Lower leg skin (tissue), 4 donors: ENCODE results near the gene EVI2A. TPM values are rescaled to one million over a fixed set of nuclear protein-coding genes. Genes with fewer than 3 reads are reported as not detected.

Experiments used
- DNase-seq, 2 donors: peaks; one replicate each; pipeline ENCODE4 v3.0.0-alpha.2; 2019; ENCODE audit warnings: low spot score in 2 of 2
- H3K4me3 ChIP-seq: fragments of 200-600 bp; sonication (generic); 2 replicates; pipeline ENCODE4 v1.5.1; 2017; ENCODE audit warnings: mild to moderate bottlenecking, low read depth; ENCODE audit not compliant: poor library complexity, severe bottlenecking
- CTCF ChIP-seq, 3 donors: fragments of 450-650 bp; IDR thresholded peaks; one replicate each; pipeline ENCODE4 v1.5.1; 2016; ENCODE audit warnings: antibody characterized with exemption in 3 of 3, mild to moderate bottlenecking in 3 of 3, moderate library complexity in 2 of 3
- POLR2A ChIP-seq, 2 donors: fragments of 450-650 bp; IDR thresholded peaks; one replicate each; pipeline ENCODE4 v1.6.1; 2016 to 2017; ENCODE audit warnings: antibody characterized with exemption in 2 of 2, mild to moderate bottlenecking in 1 of 2, moderate library complexity in 1 of 2
- WGBS, 2 donors: methylation state at CpG; one replicate each; pipeline ENCODE4 v1.1.5; 2018; 5-methylcytosine and 5-hydroxymethylcytosine counted together
- intact Hi-C: fragments of 100-400 bp; cut with DNase I; formaldehyde crosslinking; loops from one replicate; pipeline ENCODE4 v1.15.0; 2023; ENCODE audit warnings: low total_unique reads
- total RNA-seq, 4 donors: library from RNA; depleted of rRNA; stranded (reverse); fragments of >200 nt; gene quantifications; one replicate each; pipeline ENCODE4 v1.1.0, GENCODE V29; 2016

EVI2A gene
- total RNA-seq, 4 donors from 2014 or later = 1.2 to 4.0 (median 2.0) TPM

GRCh38 chr17:31327534-31328159, 6.2 kb upstream of the EVI2A start:
- no peak for TF ChIP-seq CTCF (IDR thresholded peaks at IDR 0.05)
- no peak for TF ChIP-seq POLR2A (IDR thresholded peaks at IDR 0.05)
- 95% methylated on average over 12 of the region's 12 CpGs for WGBS, 2 donors
- intact Hi-C loops = no loop called here
- H3K4me3 ChIP-seq = no peak overlapping the region
- no peak for DNase-seq

- TF ChIP-seq POLR2A (IDR thresholded peaks at IDR 0.05) = no peak
- TF ChIP-seq CTCF (IDR thresholded peaks at IDR 0.05) = no peak
- intact Hi-C loops = no loop called here
- no peak for DNase-seq
- H3K4me3 ChIP-seq = no peak overlapping the region
Measured at GRCh38 chr17:31323551-31323950, 2.1 kb upstream of the EVI2A start.

- 89 to 97% methylated on average over 4 of the region's 4 CpGs for WGBS, 2 donors
- no peak for DNase-seq
- TF ChIP-seq POLR2A (IDR thresholded peaks at IDR 0.05) = no peak
- TF ChIP-seq CTCF (IDR thresholded peaks at IDR 0.05) = no peak
- H3K4me3 ChIP-seq = no peak overlapping the region
- intact Hi-C loops = no loop called here
Measured at GRCh38 chr17:31321966-31322365, 544 bp upstream of the EVI2A start.

- no peak overlapping the region for H3K4me3 ChIP-seq
- no peak for DNase-seq
- 62 to 67% methylated on average over 1 of the region's 1 CpG for WGBS, 2 donors
- no peak for TF ChIP-seq CTCF (IDR thresholded peaks at IDR 0.05)
- TF ChIP-seq POLR2A (IDR thresholded peaks at IDR 0.05) = no peak
- intact Hi-C loops = no loop called here
Measured at GRCh38 chr17:31320791-31321190, 631 bp downstream of the EVI2A start.

GRCh38 chr17:31320241-31320640, 1.2 kb downstream of the EVI2A start:
- intact Hi-C loops = no loop called here
- TF ChIP-seq CTCF (IDR thresholded peaks at IDR 0.05) = no peak
- TF ChIP-seq POLR2A (IDR thresholded peaks at IDR 0.05) = no peak
- no peak for DNase-seq
- WGBS, 2 donors = 80 to 91% methylated on average over 2 of the region's 2 CpGs
- H3K4me3 ChIP-seq = no peak overlapping the region
